Transverse colon (tissue), 4 donors: ENCODE data around the gene FHOD1. TPM values are rescaled to one million over a fixed set of nuclear protein-coding genes. Genes with fewer than 3 reads are reported as not detected.
A peak's percentile ranks its signal among the peaks of the same experiment; 100 is the strongest.

Experiments used
- DNase-seq: peaks from one replicate; pipeline ENCODE4 v3.0.0-alpha.2; 2019
- H3K27ac ChIP-seq, 4 donors: fragments of 200-600 bp; sonication (generic); 2 replicates each; pipeline ENCODE4 v1.5.1; 2016 to 2018; ENCODE audit warnings: inconsistent platforms in 4 of 4
- H3K27me3 ChIP-seq: fragments of 200-600 bp; sonication (generic); 2 replicates; pipeline ENCODE4 v1.5.1; 2017; ENCODE audit warnings: inconsistent platforms
- H3K36me3 ChIP-seq, 4 donors: fragments of 200-600 bp; sonication (generic); 2 replicates each; pipeline ENCODE4 v1.5.1; 2017 to 2019; ENCODE audit warnings: inconsistent platforms in 4 of 4
- H3K4me1 ChIP-seq, 4 donors: fragments of 200-600 bp; sonication (generic); 2 replicates each; pipeline ENCODE4 v1.5.1; 2017 to 2020; ENCODE audit warnings: inconsistent platforms in 4 of 4
- H3K4me3 ChIP-seq, 4 donors: fragments of 200-600 bp; sonication (generic); 1 replicate in 1 of 4; 2 replicates in 3 of 4; pipeline versions ENCODE4 v1.5.1 to v1.6.1; 2017 to 2019; ENCODE audit warnings: inconsistent platforms in 4 of 4
- H3K9me3 ChIP-seq, 2 donors: fragments of 200-600 bp; sonication (generic); 2 replicates each; pipeline ENCODE4 v1.5.1; 2017 to 2019; ENCODE audit warnings: inconsistent platforms in 2 of 2
- EP300 ChIP-seq: sonication (generic); formaldehyde crosslinking; IDR thresholded peaks from one replicate; pipeline ENCODE4 v1.6.1; 2017; ENCODE audit warnings: antibody characterized with exemption, low read depth
- POLR2A ChIP-seq: fragments of 450-650 bp; IDR thresholded peaks from one replicate; pipeline ENCODE4 v1.6.1; 2016; ENCODE audit warnings: antibody characterized with exemption, mild to moderate bottlenecking, moderate library complexity
- POLR2AphosphoS5 ChIP-seq, 3 donors: sonication (generic); formaldehyde crosslinking; IDR thresholded peaks; one replicate each; pipeline ENCODE4 v1.6.1; 2016; ENCODE audit warnings: antibody characterized with exemption in 3 of 3
- WGBS, 2 donors: methylation state at CpG; one replicate each; pipeline ENCODE4 v1.1.5; 2018; ENCODE audit warnings: low coverage in 1 of 2; 5-methylcytosine and 5-hydroxymethylcytosine counted together
- in situ Hi-C, 4 donors: fragments of 200-750 bp; cut with MboI; loops; one replicate each; pipeline versions ENCODE4 v1.15.0 to v1.15.1; 2017; ENCODE audit warnings: low sequenced_read_pairs in 3 of 4, low pct_ligation_motif_present in 1 of 4, low pct_unique_long_range_greater_than_20kb in 1 of 4
- intact Hi-C: fragments of 100-400 bp; cut with DNase I; formaldehyde crosslinking; loops from one replicate; pipeline ENCODE4 v1.15.1; 2023; ENCODE audit warnings: low total_unique reads
- total RNA-seq, 4 donors: library from RNA; depleted of rRNA; stranded (reverse); fragments of >200 nt; gene quantifications; one replicate each; pipeline ENCODE4 v1.1.0, GENCODE V29; 2016
- TF ChIP-seq, protein P1 (sequence below), 5 experiments: fragments of 200-600 bp in 3 of 5; fragments of 450-650 bp in 2 of 5; sonication (generic) in 3 of 5; IDR thresholded peaks; 1 replicate in 2 of 5; 2 replicates in 3 of 5; pipeline ENCODE4 v1.5.1; 2016 to 2017; ENCODE audit warnings: antibody characterized with exemption in 5 of 5, inconsistent platforms in 3 of 5, mild to moderate bottlenecking in 2 of 5, moderate library complexity in 1 of 5

FHOD1 gene
- total RNA-seq, 4 donors from 2014 or later = 25.1 to 177 (median 33.6) TPM

GRCh38 chr16:67227567-67227921 lies 19.7 kb downstream of the FHOD1 start:
- in situ Hi-C loops = no loop called here
- Histone ChIP-seq H3K4me1 (peaks cover 7 to 21% (median 16%) of the 10 kb centered on the region in 4 donors), H3K4me3 (peak overlapping the region; percentile 68 to 94 (median 82)), H3K27ac (peak overlapping the region; percentile 82 to 86 (median 84)), H3K36me3 (peaks cover 0 to 18% (median 9%) of the 10 kb centered on the region in 4 donors), H3K9me3 (no peaks in the 10 kb centered on the region), H3K27me3 (no peaks in the 10 kb centered on the region)
- TF ChIP-seq, protein P1, sequence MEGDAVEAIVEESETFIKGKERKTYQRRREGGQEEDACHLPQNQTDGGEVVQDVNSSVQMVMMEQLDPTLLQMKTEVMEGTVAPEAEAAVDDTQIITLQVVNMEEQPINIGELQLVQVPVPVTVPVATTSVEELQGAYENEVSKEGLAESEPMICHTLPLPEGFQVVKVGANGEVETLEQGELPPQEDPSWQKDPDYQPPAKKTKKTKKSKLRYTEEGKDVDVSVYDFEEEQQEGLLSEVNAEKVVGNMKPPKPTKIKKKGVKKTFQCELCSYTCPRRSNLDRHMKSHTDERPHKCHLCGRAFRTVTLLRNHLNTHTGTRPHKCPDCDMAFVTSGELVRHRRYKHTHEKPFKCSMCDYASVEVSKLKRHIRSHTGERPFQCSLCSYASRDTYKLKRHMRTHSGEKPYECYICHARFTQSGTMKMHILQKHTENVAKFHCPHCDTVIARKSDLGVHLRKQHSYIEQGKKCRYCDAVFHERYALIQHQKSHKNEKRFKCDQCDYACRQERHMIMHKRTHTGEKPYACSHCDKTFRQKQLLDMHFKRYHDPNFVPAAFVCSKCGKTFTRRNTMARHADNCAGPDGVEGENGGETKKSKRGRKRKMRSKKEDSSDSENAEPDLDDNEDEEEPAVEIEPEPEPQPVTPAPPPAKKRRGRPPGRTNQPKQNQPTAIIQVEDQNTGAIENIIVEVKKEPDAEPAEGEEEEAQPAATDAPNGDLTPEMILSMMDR (IDR thresholded peaks at IDR 0.05) = no peak
- no peak for TF ChIP-seq EP300
- TF ChIP-seq POLR2A = no peak
- no peak for TF ChIP-seq POLR2AphosphoS5 (IDR thresholded peaks at IDR 0.05)
- DNase-seq = no peak
- intact Hi-C loops = no loop called here
- WGBS, 2 donors = 10% methylated on average over 12 of the region's 12 CpGs; no CpG with 5 or more reads in 1 of the 2 donors

- Histone ChIP-seq H3K36me3 (peaks cover 0 to 18% (median 9%) of the 10 kb centered on the region in 4 donors), H3K4me1 (peaks cover 7 to 21% (median 16%) of the 10 kb centered on the region in 4 donors), H3K27ac (peak within 1 kb of the TSS; percentile 82 to 86 (median 84)), H3K9me3 (no peaks in the 10 kb centered on the region), H3K4me3 (peak within 1 kb of the TSS; percentile 68 to 94 (median 82)), H3K27me3 (no peaks in the 10 kb centered on the region)
- in situ Hi-C loops = no loop called here
- peak; percentile 98 for DNase-seq
- TF ChIP-seq POLR2A (peak; percentile 74), EP300 (no peak), POLR2AphosphoS5 (IDR thresholded peaks at IDR 0.05) (peak; percentile 89 to 93 (median 90))
- TF ChIP-seq, protein P1 (IDR thresholded peaks at IDR 0.05) = peak in 1 of 5 experiments; percentile 48
- intact Hi-C loops = no loop called here
- 0% methylated on average over 45 of the region's 46 CpGs; no CpG with 5 or more reads in 1 of the 2 donors for WGBS, 2 donors
Observed at GRCh38 chr16:67226804-67227566, 20.3 kb downstream of the FHOD1 start, which contains the start of gene TMEM208. TMEM208 (plus strand) TSS chr16:67227130; CDS start chr16:67227219, 89 bp downstream.

- intact Hi-C loops = no loop called here
- peaks cover 7 to 21% (median 16%) of the 10 kb centered on the region in 4 donors for H3K4me1 ChIP-seq
Observed at GRCh38 chr16:67226295-67226803, 20.9 kb downstream of the FHOD1 start.

GRCh38 chr16:67223992-67224391 lies 23.3 kb downstream of the FHOD1 start:
- DNase-seq = no peak
- in situ Hi-C loops (no loop called here), intact Hi-C loops (no loop called here)
- no peaks in the 10 kb centered on the region for H3K9me3 ChIP-seq
- peaks cover 0 to 5% (median under 1%) of the 10 kb centered on the region in 4 donors for H3K36me3 ChIP-seq
- no peak for TF ChIP-seq EP300
- TF ChIP-seq, protein P1 (IDR thresholded peaks at IDR 0.05) = no peak
- no peak for TF ChIP-seq POLR2AphosphoS5 (IDR thresholded peaks at IDR 0.05)
- TF ChIP-seq POLR2A = no peak
- WGBS, 2 donors = 37 to 50% methylated on average over 2 to 3 of the region's 3 CpGs
- no peak overlapping the region for H3K27ac ChIP-seq
- H3K27me3 ChIP-seq = no peaks in the 10 kb centered on the region
- peaks cover 7 to 21% (median 16%) of the 10 kb centered on the region in 4 donors for H3K4me1 ChIP-seq
- no peak overlapping the region for H3K4me3 ChIP-seq

More at GRCh38 chr16:67226295-67226803, 20.9 kb downstream of the FHOD1 start:
- in situ Hi-C loops = no loop called here
- peaks cover 0 to 18% (median 9%) of the 10 kb centered on the region in 4 donors for H3K36me3 ChIP-seq
- DNase-seq = no peak
- no peaks in the 10 kb centered on the region for H3K27me3 ChIP-seq
- H3K27ac ChIP-seq = peak overlapping the region; percentile 82 to 86 (median 84)
- no peaks in the 10 kb centered on the region for H3K9me3 ChIP-seq
- peak overlapping the region; percentile 68 to 94 (median 82) for H3K4me3 ChIP-seq
- TF ChIP-seq POLR2A (no peak), EP300 (no peak), POLR2AphosphoS5 (IDR thresholded peaks at IDR 0.05) (no peak)
- TF ChIP-seq, protein P1 (IDR thresholded peaks at IDR 0.05) = no peak
- WGBS, 2 donors = 26 to 36% methylated on average over 4 to 12 of the region's 12 CpGs
